Femur (tissue), 1 donor: Measurements from ENCODE around the gene OR2L8.

ENCODE experiments used
- DNase-seq: peaks from one replicate; pipeline ENCODE4 v3.0.0-alpha.2; 2017

OR2L8 gene, protein sequence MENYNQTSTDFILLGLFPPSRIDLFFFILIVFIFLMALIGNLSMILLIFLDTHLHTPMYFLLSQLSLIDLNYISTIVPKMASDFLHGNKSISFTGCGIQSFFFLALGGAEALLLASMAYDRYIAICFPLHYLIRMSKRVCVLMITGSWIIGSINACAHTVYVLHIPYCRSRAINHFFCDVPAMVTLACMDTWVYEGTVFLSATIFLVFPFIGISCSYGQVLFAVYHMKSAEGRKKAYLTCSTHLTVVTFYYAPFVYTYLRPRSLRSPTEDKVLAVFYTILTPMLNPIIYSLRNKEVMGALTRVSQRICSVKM

DNA sequence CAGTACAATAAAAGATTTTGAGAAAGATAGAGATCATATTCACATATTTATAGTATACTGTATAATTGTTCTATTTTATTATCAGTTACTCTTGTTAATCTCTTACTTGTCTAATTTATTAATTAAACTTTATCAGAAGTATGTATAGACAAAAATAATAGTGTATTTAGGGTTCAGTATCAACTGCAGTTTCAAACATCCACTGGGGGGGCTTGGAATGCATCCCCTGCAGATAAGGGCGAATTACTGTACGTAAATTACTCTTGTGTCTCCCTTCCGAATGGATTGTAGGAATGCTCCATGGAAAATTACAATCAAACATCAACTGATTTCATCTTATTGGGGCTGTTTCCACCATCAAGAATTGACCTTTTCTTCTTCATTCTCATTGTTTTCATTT lies at the start of gene OR2L8:
OR2L8 (plus strand) TSS at position 301 of the 400 bp plus-strand sequence; CDS start at position 301, 0 bp downstream.
- DNase-seq = no peak

DNA sequence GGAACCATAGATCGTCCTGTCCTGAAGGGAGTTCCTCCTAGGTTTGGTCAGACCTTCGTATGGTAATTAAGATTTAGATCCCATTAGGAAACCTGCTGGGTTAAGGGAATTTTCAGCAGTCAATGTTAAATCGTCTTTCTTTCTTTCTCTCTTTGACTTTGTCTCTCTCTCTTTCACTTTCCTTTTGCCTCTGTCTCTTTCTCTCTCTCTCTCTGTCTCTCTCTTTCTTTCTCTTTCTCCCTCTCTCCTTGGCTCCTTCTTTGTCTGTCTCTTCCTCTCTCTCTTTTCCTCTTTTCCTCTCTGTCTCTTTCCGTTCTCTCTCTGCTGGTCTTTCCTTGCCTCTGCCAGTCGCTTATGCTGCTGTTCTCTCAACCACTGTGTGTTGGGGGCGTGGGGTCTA lies 44.5 kb upstream of the OR2L8 start:
- no peak for DNase-seq

DNA sequence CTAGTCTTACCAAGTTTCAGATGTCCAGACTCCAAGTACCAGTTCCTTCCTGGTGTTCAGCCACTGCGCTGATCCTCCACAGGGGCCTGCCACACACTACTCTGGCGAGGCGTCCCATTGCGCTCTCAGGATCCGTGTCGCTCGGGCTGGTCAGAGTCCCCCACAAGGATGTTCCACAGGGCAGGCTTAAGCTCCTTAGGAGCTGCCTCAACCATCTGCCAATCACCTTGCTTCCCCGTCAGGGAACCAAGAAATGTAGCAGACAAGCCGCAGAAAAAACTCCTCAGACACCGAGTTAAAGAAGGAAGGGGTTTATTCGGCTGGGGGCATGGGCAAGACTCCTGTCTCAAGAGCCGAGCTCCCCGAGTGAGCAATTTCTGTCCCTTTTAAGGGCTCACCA lies 43.5 kb upstream of the OR2L8 start:
- no peak for DNase-seq

DNA sequence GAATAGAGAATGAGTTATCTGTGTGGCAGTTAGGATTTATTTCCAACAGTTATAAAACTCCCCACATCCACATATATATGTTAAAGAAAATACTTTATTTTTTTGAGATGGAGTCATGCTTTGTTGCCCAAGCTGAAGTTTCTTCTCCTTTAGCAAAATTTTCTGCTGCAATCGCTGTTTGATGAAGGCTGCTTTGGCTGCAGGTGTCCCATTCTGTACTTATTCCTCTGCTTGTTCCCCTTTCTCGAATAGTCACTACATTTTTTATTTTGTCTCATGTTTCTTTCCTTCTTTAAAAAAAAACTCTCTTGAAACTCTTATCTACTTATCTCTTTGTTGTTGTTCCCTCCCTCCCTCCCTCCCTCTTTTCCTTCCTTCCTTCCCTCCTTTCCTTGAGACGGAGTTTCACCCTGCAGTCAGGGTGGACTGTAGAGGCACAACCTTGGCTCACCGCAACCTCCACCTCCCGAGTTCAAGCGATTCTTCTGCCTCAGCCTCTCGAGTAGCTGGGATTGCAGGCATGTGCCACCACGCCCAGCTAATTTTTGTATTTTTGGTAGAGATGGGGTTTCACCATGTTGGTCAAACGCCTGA lies 42.7 kb upstream of the OR2L8 start:
- DNase-seq = no peak

DNA sequence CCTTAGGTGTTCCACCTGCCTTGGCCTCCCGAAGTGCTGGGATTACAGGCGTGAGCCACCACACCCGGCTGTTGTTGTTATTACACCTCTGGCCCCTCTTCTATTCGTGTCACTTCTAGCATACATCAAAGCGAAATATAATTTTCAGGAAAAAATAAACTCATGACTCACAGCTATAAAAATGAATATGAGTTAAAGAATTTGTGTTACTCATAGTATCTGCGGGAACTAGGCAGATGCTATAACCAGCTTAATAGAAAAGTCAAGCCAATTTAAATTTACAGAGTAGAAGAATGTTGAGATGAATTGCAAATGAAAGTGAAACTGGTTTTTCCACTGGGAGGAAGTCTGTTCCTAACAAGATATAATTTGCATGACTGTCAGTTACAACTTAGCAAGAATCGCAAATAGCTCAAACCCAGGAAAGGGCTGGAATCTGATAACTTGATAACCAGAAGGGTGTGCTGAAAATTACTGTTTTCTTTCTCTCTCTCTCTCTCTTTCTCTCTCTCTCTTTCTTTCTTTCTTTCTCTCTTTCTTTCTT lies 42.1 kb upstream of the OR2L8 start:
- DNase-seq = no peak

DNA sequence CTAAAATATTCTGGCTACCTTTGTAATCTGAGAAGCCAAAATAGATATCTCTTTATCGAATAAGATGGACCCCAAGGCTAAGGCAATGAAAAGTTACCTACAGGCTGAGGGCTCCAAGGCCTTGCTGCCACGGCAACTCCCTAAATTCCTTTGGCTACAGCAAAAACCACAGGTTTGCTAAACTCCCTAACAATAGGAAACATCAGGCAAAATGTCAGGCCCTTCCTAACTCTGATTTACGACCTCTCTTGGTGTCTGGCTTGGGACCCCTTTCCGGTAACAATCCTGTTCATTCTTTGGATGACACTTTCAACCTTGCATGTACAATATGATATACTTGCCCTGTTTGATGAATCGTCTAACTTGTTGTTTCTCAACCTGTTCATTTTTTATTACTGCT lies 39.9 kb upstream of the OR2L8 start:
- DNase-seq = no peak

DNA sequence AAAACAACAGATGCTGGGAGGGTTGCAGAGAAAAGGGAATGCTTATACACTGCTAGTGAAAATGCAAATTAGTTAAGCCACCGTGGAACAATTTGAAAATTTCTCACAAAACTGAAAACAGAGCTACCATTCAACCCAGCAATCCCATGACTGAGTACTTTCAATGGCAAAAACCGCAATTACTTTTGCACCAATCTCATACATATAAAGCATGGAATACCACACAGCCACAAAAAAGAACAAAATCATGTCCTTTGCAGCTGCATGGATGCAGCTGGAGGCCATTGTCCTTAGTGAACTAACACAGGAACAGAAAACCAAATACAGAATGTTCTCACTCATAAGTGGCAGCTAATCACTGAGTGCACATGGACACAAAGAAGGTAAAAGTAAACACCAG lies 34.9 kb upstream of the OR2L8 start:
- DNase-seq = no peak

DNA sequence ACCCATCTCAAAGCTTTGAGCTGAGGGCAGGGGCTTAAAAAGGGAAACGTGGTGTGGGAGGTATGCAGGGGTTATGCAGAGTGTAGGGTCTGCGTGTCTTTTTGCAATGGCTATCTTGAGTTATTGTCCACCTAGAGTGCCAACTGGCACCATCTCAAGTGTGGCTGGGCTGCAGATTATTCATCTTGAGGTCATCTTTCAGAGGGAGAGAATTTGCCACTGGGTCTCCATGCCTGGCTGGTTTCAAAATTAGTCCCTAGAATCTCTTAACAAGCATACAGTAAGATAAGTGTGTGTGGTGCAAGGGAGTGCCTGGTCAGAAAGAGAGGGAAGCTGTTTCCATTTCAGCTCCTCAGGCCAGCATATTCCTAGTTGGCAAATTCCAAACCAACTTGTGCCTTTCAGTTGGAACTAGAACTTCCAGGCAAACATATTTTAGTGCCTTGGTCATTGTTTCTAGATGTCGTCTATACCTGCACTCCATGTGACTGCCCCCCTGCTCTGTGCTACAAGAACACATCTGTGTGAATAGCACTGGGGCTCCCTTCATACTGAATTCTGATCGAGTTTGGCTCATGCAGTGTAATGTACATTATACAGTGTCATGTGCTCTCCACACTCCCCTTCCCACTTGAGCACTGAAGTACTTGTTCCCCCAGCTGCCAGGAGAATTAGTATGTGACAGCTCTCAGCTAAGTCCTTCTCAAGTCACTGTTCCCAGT lies 33.6 kb upstream of the OR2L8 start:
- no peak for DNase-seq

DNA sequence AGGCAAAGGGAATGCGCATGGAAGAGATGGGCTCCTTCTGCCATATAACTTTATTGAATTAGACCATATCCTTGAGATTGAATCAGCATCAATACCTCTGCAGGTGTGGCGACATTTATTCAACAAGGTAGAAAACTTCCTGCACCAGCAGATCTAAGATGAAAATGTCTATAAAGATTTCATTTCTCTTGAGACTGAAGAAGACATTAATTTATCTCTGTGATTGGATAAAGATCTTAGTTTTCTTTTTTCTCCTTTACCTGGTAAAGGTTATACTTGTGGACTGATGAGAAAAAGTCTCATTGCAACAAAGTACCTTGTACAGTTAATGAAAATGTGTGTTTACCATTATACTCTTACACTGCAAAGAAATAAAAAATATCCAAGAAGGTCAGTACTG lies 28.7 kb upstream of the OR2L8 start, which contains the start of gene OR2T8:
OR2T8 (plus strand) TSS at position 301 of the 400 bp plus-strand sequence. CDS start 766 bp downstream, outside the sequence.
- no peak for DNase-seq

DNA sequence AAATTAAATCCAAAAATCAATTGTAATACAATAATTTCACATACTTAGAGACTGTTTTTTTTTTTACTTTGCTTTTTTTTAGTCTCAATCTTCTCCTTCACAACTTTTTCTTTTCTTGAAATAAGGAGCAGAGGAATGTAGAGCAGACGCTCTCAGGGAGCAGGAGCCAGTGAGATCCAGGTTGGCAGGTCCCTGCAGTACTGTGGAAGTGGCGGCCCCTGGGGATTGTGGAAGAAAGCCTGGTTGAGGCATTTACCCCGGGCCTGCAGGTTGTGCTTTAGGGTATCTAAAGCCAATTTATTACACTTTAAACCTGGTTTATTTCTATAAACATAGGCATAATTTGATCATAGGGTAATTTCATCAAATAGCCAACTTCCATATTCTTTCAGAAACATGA lies 24.7 kb upstream of the OR2L8 start:
- DNase-seq = no peak

DNA sequence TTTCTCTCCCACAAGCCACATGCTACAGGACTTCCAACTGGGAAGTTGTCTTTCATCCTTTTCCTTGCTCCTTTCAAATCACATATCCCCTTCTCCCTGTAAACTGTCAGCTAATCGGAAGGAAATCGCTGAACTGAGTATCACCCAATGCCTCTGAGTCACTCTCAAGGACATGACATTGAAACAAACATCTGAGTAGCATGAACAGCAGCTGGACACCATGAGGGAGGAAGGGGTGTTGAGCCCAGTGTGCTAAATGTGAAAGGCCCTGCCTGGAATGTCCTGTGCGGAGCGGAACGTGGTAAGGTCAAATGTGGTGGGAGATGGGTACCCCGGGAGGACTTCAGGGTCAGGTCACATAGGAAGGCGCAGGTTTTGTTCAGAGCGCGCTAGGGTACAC lies 23.8 kb upstream of the OR2L8 start, which contains the start of gene OR2AJ1:
OR2AJ1 (plus strand) TSS at position 22 of the 400 bp plus-strand sequence. CDS start 8,880 bp downstream, outside the sequence.
- no peak for DNase-seq

DNA sequence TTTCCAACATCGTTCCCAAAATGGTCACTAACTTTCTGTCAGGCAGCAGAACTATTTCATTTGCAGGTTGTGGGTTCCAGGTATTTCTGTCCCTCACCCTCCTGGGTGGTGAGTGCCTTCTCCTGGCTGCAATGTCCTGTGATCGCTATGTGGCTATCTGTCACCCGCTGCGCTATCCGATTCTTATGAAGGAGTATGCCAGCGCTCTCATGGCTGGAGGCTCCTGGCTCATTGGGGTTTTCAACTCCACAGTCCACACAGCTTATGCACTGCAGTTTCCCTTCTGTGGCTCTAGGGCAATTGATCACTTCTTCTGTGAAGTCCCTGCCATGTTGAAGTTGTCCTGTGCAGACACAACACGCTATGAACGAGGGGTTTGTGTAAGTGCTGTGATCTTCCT lies 14.7 kb upstream of the OR2L8 start:
- DNase-seq = no peak

DNA sequence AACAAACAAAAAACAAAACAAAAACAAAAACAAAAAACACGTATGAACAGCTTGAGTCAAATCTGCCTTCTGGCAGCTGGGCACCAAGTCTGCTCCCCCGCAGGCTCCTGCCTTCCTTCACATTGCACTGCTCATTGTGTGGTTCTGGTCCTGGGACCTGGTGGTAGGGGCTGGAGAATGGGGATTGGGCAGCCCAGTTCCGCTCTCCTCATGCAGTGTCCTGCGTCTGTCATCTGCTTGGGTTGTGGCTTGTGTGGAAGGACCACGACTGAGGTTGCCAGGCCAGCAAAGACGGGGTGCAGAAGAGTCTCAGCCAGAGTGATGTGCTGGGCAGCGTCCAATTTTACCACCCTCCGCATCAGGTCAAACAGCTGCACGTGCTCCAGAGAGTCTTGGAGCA lies 12.9 kb upstream of the OR2L8 start:
- no peak for DNase-seq

DNA sequence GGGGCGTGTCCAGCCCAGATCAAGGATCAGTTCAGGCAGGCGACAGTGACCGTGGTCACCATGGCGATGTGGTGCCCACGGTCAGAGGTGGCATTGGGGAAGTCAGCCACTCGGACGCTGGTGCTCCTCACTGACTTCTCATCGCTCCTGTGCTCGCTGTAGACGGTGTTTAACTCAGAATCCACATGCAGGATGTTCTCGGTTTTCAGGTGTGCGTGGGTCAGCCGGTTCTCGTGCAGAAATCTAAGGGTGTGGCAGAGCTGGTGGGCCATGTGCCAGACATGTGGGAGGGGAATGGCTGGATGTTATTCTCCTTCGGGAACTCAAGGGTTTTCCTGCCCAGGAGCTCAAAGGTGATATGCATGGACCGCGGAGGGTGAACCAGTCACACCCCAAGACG lies 12.2 kb upstream of the OR2L8 start:
- no peak for DNase-seq

DNA sequence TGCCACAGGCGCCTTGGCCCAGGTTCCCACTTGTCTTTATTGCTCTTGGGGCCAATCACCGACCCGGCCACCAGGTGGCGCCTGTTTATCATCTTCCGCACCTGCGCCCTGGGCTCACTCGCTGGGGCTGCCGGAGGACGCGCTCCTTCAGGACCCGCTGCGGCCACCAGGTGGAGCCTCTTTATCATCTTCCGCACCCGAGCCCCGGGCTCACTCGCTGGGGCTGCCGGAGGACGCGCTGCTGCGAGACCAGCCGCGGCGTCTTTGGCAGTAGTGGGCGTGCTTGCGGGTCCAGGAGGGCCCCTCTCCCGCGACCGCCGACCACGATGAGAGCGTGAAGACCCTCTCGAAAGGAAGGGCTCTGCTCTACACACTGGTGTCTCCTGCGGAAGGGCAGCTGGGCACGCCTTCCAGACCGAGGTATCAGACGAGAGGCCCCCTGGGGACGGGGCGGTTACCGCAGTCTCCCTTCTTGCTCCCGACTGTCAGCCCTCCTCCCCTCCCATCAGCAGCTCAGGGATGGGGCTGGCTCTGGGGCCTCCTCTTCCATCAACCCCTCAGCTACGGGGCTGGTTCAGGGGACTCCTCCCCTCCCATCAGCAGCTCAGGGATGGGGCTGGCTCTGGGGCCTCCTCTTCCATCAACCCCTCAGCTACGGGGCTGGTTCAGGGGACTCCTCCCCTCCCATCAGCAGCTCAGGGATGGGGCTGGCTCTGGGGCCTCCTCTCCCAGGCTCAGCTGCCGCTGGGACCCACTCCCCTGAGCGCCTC lies 11.5 kb upstream of the OR2L8 start:
- DNase-seq = peak; percentile 75

DNA sequence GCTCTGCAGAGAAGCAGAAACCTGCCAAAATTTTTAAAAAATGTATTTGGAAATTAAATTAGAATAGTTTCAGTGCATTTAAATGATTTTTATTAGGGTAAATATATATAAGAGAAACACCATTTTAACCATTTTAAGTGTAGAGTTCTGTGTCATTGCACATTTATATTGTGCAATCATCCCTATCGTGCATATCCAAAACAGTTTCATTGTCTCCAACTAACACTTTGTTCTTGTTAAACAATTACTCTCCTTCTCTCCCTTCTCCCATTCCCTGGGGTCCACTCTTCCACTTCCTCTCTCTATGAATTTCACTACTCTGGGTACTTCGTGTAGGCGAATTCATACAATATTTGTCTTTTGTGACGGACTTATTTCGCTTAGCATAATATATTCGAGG lies 6.0 kb upstream of the OR2L8 start:
- no peak for DNase-seq

DNA sequence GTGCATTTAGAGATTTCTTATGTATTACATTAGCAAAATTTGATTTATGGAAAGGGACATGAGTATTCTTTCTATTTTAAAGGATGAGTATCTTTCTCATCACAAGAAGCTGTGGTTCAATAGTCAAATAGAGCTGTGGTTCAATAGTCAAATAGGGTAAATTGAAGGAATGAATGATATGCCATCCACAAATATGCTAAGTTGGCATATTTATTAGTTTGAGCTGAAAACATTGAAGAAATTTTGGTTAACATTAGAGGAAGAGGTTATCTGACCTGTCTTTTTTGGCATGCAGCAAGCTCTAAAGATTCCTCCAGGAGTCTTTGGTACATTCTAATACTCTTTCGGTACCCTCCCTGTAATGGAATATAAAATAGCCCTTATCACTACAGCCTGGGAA lies 4.8 kb downstream of the OR2L8 start:
- DNase-seq = no peak

DNA sequence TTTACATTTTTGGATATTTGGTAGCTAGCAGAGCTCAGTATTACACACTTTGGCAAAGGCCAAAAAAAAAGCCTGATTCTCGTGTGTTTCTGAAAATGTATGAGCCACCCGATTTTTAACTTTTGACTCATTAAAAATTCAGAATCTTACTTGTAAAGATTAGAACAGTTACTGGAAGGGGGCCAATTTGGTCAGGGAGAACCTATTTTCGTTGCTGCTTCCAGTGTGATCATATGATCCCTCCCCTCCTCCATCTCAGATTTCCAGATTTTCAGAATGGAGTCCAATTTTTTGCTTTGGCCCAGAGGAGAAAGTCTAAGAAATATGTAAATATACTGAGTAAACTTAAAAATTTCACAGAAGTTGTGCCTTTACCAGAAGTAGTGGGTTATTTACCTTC lies 13.1 kb downstream of the OR2L8 start:
- no peak for DNase-seq

DNA sequence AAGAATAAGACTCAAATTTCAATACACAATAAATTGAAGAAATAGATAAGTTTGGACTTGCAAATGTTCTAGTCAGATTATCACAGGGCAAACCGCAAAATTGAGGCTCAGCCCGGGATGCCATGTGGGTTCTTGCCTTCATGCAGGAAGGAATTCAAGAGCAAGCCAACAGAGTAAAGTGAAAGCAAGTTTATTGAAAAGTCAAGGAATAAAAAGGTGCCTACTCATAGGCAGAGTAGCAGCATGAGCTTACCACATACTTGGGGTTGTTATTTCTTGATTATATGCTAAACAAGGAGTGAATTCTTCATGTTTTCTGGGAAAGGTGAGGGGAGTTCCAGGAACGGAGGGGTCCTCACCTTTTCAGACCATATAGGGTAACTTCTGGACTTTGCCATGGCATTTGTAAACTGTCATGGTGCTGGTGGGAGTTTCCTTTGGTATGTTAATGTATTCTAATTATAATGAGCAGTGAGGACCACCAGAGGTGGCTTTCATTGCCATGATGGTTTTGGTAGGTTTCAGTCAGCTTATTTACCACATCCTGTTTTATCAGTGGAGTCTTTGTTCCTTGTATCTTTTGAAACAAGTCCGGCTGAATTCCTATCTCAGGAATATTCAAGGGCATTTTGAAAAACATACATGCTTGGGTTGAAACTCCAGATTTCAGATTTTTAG lies 14.4 kb downstream of the OR2L8 start:
- DNase-seq = no peak

DNA sequence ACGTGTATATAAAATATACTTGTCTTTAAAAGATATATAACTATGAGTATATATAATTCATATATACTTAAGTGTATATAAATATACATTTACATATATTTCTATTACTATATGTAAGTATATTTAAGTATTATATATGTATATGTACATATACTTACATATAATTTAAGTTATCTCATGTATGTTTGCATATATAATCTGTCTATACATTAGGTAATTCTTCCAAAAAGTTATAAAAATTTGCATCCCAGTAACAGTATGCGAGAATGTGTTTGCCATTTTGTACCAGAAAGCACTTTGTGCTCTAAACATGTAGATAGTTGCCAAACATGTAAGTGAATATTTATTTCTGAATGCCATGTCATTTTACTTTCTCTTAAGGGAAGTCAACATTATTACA lies 16.3 kb downstream of the OR2L8 start, which contains the start of gene OR2AK2:
OR2AK2 (plus strand) TSS at position 301 of the 400 bp plus-strand sequence. CDS start 144 bp downstream, outside the sequence.
- DNase-seq = no peak

DNA sequence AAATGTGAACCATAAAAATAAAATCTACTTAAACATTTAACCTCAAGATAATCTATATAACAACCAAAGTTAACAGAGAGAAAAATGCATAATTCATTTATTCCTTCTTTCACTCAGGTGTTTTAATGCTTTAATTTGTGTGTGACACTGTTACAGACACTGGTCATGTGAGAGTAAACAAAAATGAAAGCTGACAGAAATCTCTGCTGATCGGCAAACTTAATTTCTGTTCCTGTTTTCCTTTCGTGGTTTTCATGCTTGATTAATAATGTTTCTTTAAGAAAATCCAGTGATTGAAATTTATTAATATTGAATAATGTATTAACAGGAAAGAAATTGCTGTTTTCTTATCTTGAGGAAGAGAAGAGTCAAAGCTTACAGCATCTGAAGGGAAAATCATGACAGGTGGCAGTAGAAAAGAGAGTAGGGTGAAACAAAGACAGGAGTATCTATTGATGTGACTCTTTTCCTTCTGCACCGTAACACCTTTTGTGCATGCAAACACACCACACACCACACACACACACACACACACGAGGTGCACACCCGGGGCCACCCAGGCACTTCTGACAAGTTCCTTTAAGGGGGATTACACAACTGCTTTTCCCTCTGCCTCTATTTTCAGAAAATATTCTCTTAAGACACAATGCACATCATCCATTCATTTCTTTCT lies 18.0 kb downstream of the OR2L8 start:
- DNase-seq = no peak

DNA sequence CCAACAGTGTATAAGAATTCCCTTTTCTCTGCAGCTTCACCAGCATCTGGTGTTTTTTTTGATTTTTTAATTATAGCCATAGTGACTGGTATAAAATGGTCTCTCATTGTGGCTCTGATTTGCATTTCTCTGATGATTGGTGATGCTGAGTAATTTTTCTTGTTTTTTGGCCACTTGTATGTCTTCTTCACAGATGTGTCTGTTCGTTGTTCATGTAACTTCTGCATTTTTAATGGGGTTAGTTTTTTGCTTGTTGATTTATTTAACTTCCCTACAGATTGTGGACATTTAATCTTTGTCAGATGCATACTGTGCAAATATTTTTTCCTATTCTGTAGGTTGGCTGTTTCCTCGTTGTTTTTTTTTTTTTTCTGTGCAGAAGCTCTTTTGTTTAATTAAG lies 44.3 kb downstream of the OR2L8 start:
- DNase-seq = no peak
